ENCODE measurements around the gene MVP. TPM values are rescaled to one million over a fixed set of nuclear protein-coding genes. Genes with fewer than 3 reads are reported as not detected.
"Not testable (repeated sequence)": the region's sequence is repeated elsewhere in the genome, so short reads cannot be mapped to it uniquely, and the experiment has no call there.

The MVP gene
- polyA plus RNA-seq, 1 experiment = 251 TPM

GRCh38 chr16:29831490-29831889 is 11.2 kb downstream of the MVP start:
- no peak for TF ChIP-seq CTCF (IDR thresholded peaks at IDR 0.05; ENCODE audit: low read depth, low read length)
- H3K4me3 ChIP-seq (ENCODE audit: low read depth, low read length) = no peak overlapping the region
- ChIA-PET CTCF (no interaction called here), POLR2A (no interaction called here)
- no peak for DNase-seq (ENCODE audit: low read depth, low spot score)
- no peaks in the 10 kb centered on the region for H3K9me3 ChIP-seq (ENCODE audit: control insufficient read depth, insufficient read depth, low read length)
- no peak overlapping the region for H3K27ac ChIP-seq (ENCODE audit: low read depth, low read length)
- no peaks in the 10 kb centered on the region for H3K27me3 ChIP-seq (ENCODE audit: control insufficient read depth, insufficient read depth, low read length)

GRCh38 chr16:29833219-29833618 is 13.0 kb downstream of the MVP start:
- ChIA-PET CTCF (interaction anchor here (1.6 kb wide), 1 partner anchor 15 kb away, joined by 6 read pairs; no protein-coding TSS in a partner anchor), POLR2A (interaction anchor here (1.0 kb wide), 1 partner anchor 15 kb away, joined by 3 read pairs; no protein-coding TSS in a partner anchor)
- not testable (repeated sequence) for H3K9me3 ChIP-seq (ENCODE audit: control insufficient read depth, insufficient read depth, low read length); H3K4me3 ChIP-seq (ENCODE audit: low read depth, low read length); DNase-seq (ENCODE audit: low read depth, low spot score); H3K27ac ChIP-seq (ENCODE audit: low read depth, low read length); H3K27me3 ChIP-seq (ENCODE audit: control insufficient read depth, insufficient read depth, low read length)

GRCh38 chr16:29834079-29834478 is 13.8 kb downstream of the MVP start:
- Histone ChIP-seq H3K27ac (ENCODE audit: low read depth, low read length) (no peak overlapping the region), H3K27me3 (ENCODE audit: control insufficient read depth, insufficient read depth, low read length) (no peaks in the 10 kb centered on the region), H3K9me3 (ENCODE audit: control insufficient read depth, insufficient read depth, low read length) (no peaks in the 10 kb centered on the region; the same call in 1 of the 2 replicates), H3K4me3 (ENCODE audit: low read depth, low read length) (no peak overlapping the region)
- DNase-seq (ENCODE audit: low read depth, low spot score) = no peak
- TF ChIP-seq CTCF (IDR thresholded peaks at IDR 0.05; ENCODE audit: low read depth, low read length) = no peak
- ChIA-PET POLR2A (interaction anchor here (0.6 kb wide), 1 partner anchor 57 kb away, joined by 3 read pairs; no protein-coding TSS in a partner anchor), CTCF (interaction anchor here (2.6 kb wide), 1 partner anchor 15 kb away, joined by 14 read pairs; no protein-coding TSS in a partner anchor)

- H3K27ac ChIP-seq (ENCODE audit: low read depth, low read length) = no peak overlapping the region
- DNase-seq (ENCODE audit: low read depth, low spot score) = no peak
- no peaks in the 10 kb centered on the region; the same call in 1 of the 2 replicates for H3K9me3 ChIP-seq (ENCODE audit: control insufficient read depth, insufficient read depth, low read length)
- H3K27me3 ChIP-seq (ENCODE audit: control insufficient read depth, insufficient read depth, low read length) = no peaks in the 10 kb centered on the region
- no peak for TF ChIP-seq CTCF (IDR thresholded peaks at IDR 0.05; ENCODE audit: low read depth, low read length)
- CTCF ChIA-PET = interaction anchor here (2.6 kb wide), 1 partner anchor 13 kb away, joined by 14 read pairs; no protein-coding TSS in a partner anchor
- POLR2A ChIA-PET = interaction anchor here (0.6 to 0.7 kb wide), 3 partner anchors 11 to 28 kb away, joined by 3 to 8 read pairs (median 4); no protein-coding TSS in a partner anchor
- no peak overlapping the region for H3K4me3 ChIP-seq (ENCODE audit: low read depth, low read length)
Measured at GRCh38 chr16:29835926-29836325, 15.7 kb downstream of the MVP start.

GRCh38 chr16:29836623-29837022 is 16.4 kb downstream of the MVP start:
- H3K4me3 ChIP-seq (ENCODE audit: low read depth, low read length) = no peak overlapping the region
- H3K27me3 ChIP-seq (ENCODE audit: control insufficient read depth, insufficient read depth, low read length) = no peaks in the 10 kb centered on the region
- TF ChIP-seq CTCF (IDR thresholded peaks at IDR 0.05; ENCODE audit: low read depth, low read length) = no peak
- H3K27ac ChIP-seq (ENCODE audit: low read depth, low read length) = no peak overlapping the region
- POLR2A ChIA-PET = interaction anchor here (0.6 kb wide), 1 partner anchor 19 kb away, joined by 3 read pairs; no protein-coding TSS in a partner anchor
- no peaks in the 10 kb centered on the region; the same call in 1 of the 2 replicates for H3K9me3 ChIP-seq (ENCODE audit: control insufficient read depth, insufficient read depth, low read length)
- CTCF ChIA-PET = no interaction called here
- DNase-seq (ENCODE audit: low read depth, low spot score) = no peak
